Measurements from ENCODE around the gene KYAT1.

- TF ChIP-seq CTCF (IDR thresholded peaks at IDR 0.05 in 4 of 5, conservative IDR thresholded peaks at IDR 0.05 in 1 of 5) (no peak), POLR2A (IDR thresholded peaks at IDR 0.05) (no peak)
Measured at GRCh38 chr9:128808543-128808942, 73.2 kb downstream of the KYAT1 start.
